Spleen (tissue), 13 donors: ENCODE results near the gene PEX26. TPM values are rescaled to one million over a fixed set of nuclear protein-coding genes. Genes with fewer than 3 reads are reported as not detected.

ENCODE experiments used
- DNase-seq: peaks from one replicate; pipeline ENCODE4 v3.0.0-alpha.2; 2020
- H3K27ac ChIP-seq, 8 donors: fragments of 200-600 bp; sonication (generic) in 7 of 8; 1 replicate in 4 of 8; 2 replicates in 4 of 8; pipeline versions ENCODE4 v1.5.0 to v1.8.0; 2016 to 2021; ENCODE audit warnings: inconsistent platforms in 4 of 8, mild to moderate bottlenecking in 4 of 8, moderate library complexity in 1 of 8
- H3K27me3 ChIP-seq, 7 donors: fragments of 200-600 bp; sonication (generic) in 6 of 7; replicated peaks in 1 of 7; 1 replicate in 4 of 7; 2 replicates in 3 of 7; pipeline versions ENCODE4 v1.5.0 to v1.8.0; 2016 to 2021; ENCODE audit warnings: inconsistent platforms in 3 of 7, mild to moderate bottlenecking in 1 of 7
- H3K36me3 ChIP-seq, 6 donors: fragments of 200-600 bp; sonication (generic) in 5 of 6; 1 replicate in 4 of 6; 2 replicates in 2 of 6; pipeline versions ENCODE4 v1.5.0 to v1.8.0; 2016 to 2021; ENCODE audit warnings: inconsistent platforms in 2 of 6
- H3K4me1 ChIP-seq, 6 donors: fragments of 200-600 bp; sonication (generic) in 5 of 6; 1 replicate in 3 of 6; 2 replicates in 3 of 6; pipeline versions ENCODE4 v1.5.0 to v1.8.0; 2016 to 2021; ENCODE audit warnings: inconsistent platforms in 3 of 6
- H3K4me3 ChIP-seq, 8 donors: fragments of 200-600 bp; sonication (generic) in 7 of 8; 1 replicate in 4 of 8; 2 replicates in 4 of 8; pipeline versions ENCODE4 v1.5.0 to v1.8.0; 2016 to 2021; ENCODE audit warnings: inconsistent platforms in 4 of 8, mild to moderate bottlenecking in 4 of 8, moderate library complexity in 2 of 8
- H3K9me3 ChIP-seq, 8 donors: fragments of 200-600 bp; sonication (generic) in 7 of 8; 1 replicate in 4 of 8; 2 replicates in 4 of 8; pipeline versions ENCODE4 v1.5.0 to v1.8.0; 2016 to 2021; ENCODE audit warnings: inconsistent platforms in 4 of 8
- CTCF ChIP-seq, 11 experiments: fragments of 200-600 bp in 7 of 11; fragments of 450-650 bp in 4 of 11; sonication (generic) in 4 of 11; IDR thresholded peaks in 8 of 11; conservative IDR thresholded peaks in 3 of 11; 1 replicate in 7 of 11; 2 replicates in 4 of 11; pipeline versions ENCODE4 v1.4.0 to v1.8.0; 2016 to 2021; ENCODE audit warnings: antibody characterized with exemption in 11 of 11, inconsistent platforms in 4 of 11, mild to moderate bottlenecking in 1 of 11
- POLR2A ChIP-seq, 3 donors: fragments of 450-650 bp; IDR thresholded peaks; one replicate each; pipeline ENCODE4 v1.5.1; 2017; ENCODE audit warnings: antibody characterized with exemption in 3 of 3, mild to moderate bottlenecking in 1 of 3
- POLR2AphosphoS5 ChIP-seq, 3 donors: sonication (generic); formaldehyde crosslinking; IDR thresholded peaks; one replicate each; pipeline ENCODE4 v1.5.1; 2017; ENCODE audit warnings: antibody characterized with exemption in 3 of 3
- WGBS, 5 donors: extraction: QIAGEN DNeasy Blood & Tissue Kit in 3 of 5; methylation state at CpG; one replicate each; pipeline versions ENCODE4 v1.1.5 to v1.1.7; 2013 to 2018; 5-methylcytosine and 5-hydroxymethylcytosine counted together
- intact Hi-C: fragments of 100-400 bp; cut with DNase I; formaldehyde crosslinking; loops from one replicate; pipeline ENCODE4 v1.15.0; 2023; ENCODE audit warnings: low total_unique reads
- long read RNA-seq, 2 donors: transcript quantifications; one replicate each; lab custom pipeline, GENCODE V29; 2026
- polyA plus RNA-seq, 3 donors: library from polyadenylated mRNA; stranded (reverse); fragments of 200-250 nt; gene quantifications; one replicate each; pipeline ENCODE4 v1.2.1, GENCODE V29; 2013
- total RNA-seq, 7 donors: library from RNA; depleted of rRNA in 3 of 7; stranded (reverse); fragments of >200 nt in 3 of 7; fragmentation: NEBNext Ultra II Directional in 4 of 7; extraction: Animal tissue kit (Norgen Biotek cat#: 25700) in 4 of 7; gene quantifications; one replicate each; pipeline versions ENCODE4 v1.1.0 to v1.2.1, GENCODE V29; 2016 to 2021
- donor health status: healthy with polysubstance abuse.
- donor health status: DM: no; HTN: no; CAD: no; lungs with moderate emphysema.
- donor health status: DM: no; HTN: no; CAD: no.
- donor health status: Bipolar disorder and iron deficiency.
- donor health status: healthy.
- donor health status: DM: no; HTN: no; CAD: no.
- donor health status: DM: yes; HTN: yes; CAD: no.

Gene PEX26
- total RNA-seq (10 to 100 TPM; 29.2 to 41.0 (median 37.4) TPM), polyA plus RNA-seq (10 to 100 TPM in 1 of 3 donors, 1 to 10 TPM in 2; 5.1 to 22.7 (median 7.1) TPM)
- long read RNA-seq, donor 1, partial matches to known transcripts, result 0 of 1 reads
- long read RNA-seq, donor 1, other reads (novel, unspliced or antisense), result 0 of 1 reads
- long read RNA-seq, donor 2, full-length matches to known transcripts, result 2 of 2 reads
- long read RNA-seq, donor 2, partial matches to known transcripts, result 0 of 2 reads
- long read RNA-seq, donor 2, other reads (novel, unspliced or antisense), result 0 of 2 reads

- WGBS, 5 donors, result 0 to 1% (median 0%) methylated on average over 35 to 50 of the region's 50 CpGs
- H3K4me3 ChIP-seq, result peak within 1 kb of the TSS; percentile 59 to 100 (median 92)
- peak within 1 kb of the TSS; percentile 79 to 95 (median 88) for H3K27ac ChIP-seq
- no peaks in the 10 kb centered on the region for H3K9me3 ChIP-seq
- peaks cover 23 to 63% (median 46%) of the 10 kb centered on the region in 6 donors for H3K4me1 ChIP-seq
- no peaks in the 10 kb centered on the region for H3K27me3 ChIP-seq
- DNase-seq, result peak; percentile 98
- peaks cover 0 to 35% (median 24%) of the 10 kb centered on the region in 6 donors for H3K36me3 ChIP-seq
- TF ChIP-seq CTCF (IDR thresholded peaks at IDR 0.05 in 8 of 11, conservative IDR thresholded peaks at IDR 0.05 in 3 of 11) (peak in 2 of 11 experiments; percentile 13 to 25), POLR2AphosphoS5 (IDR thresholded peaks at IDR 0.05) (peak; percentile 91 to 93 (median 92)), POLR2A (IDR thresholded peaks at IDR 0.05) (peak in 1 of 3 donors; percentile 42)
- intact Hi-C loops, result loop anchor here (10.0 kb wide), 2 partner anchors 173 to 333 kb away; no protein-coding TSS in a partner anchor
Observed at GRCh38 chr22:18077639-18078328, at the start of gene PEX26. PEX26 (plus strand) TSS chr22:18077990; CDS start chr22:18078377, 387 bp downstream.

DNA sequence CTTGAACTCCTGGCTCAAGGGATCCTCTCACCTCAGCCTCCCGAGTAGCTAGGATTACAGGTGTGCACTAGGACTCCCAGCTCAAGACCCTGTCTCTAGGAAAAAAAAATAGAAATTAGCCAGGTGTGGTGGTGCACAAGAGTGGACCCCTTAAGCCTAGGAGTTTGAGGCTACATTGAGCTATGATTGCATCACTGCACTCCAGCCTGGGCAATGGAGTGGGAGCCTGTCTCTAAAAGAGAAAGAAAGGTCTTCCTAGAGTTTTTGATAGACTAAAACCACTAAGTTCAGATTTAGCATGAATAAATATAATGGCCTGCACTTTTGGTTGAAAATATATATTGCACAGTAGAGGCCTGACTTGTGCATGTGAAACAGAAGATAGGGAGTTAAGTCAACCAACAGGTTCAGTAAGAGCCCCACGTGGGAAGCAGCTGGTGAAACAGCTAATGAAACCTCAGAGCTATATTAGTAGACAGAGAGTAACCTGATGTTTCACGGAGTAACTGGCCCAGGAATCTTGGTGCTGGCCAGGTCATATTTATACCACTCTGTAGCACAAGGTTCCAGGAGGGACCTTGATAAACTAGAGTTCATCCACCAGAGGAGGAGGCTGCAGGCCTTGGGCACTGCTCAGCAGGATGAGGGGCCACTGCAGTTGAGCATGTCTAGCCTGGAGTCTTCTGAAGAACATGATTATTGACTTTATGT is 48.8 kb upstream of the PEX26 start:
- intact Hi-C loops, result loop anchor here (5.0 to 10.0 kb wide), 2 partner anchors 114 to 197 kb away; no protein-coding TSS in a partner anchor
- no peak overlapping the region for H3K4me3 ChIP-seq
- no peaks in the 10 kb centered on the region for H3K36me3 ChIP-seq
- peaks cover 0 to 30% (median 0%) of the 10 kb centered on the region in 7 donors for H3K27me3 ChIP-seq
- peaks cover 0 to 14% (median 10%) of the 10 kb centered on the region in 6 donors for H3K4me1 ChIP-seq
- H3K9me3 ChIP-seq, result no peaks in the 10 kb centered on the region
- 56 to 75% (median 71%) methylated on average over 3 of the region's 3 CpGs for WGBS, 5 donors
- no peak for TF ChIP-seq POLR2A (IDR thresholded peaks at IDR 0.05)
- TF ChIP-seq POLR2AphosphoS5 (IDR thresholded peaks at IDR 0.05), result no peak
- TF ChIP-seq CTCF (IDR thresholded peaks at IDR 0.05 in 8 of 11, conservative IDR thresholded peaks at IDR 0.05 in 3 of 11), result no peak
- DNase-seq, result peak; percentile 18
- H3K27ac ChIP-seq, result no peak overlapping the region

- DNase-seq, result peak; percentile 2
Observed at GRCh38 chr22:18029686-18030267, 48.0 kb upstream of the PEX26 start.

More at GRCh38 chr22:18029686-18030267, 48.0 kb upstream of the PEX26 start:
- intact Hi-C loops, result loop anchor here (5.0 to 10.0 kb wide), 2 partner anchors 115 to 197 kb away; no protein-coding TSS in a partner anchor
- Histone ChIP-seq H3K4me1 (peaks cover 0 to 8% (median 4%) of the 10 kb centered on the region in 6 donors), H3K4me3 (no peak overlapping the region), H3K9me3 (no peaks in the 10 kb centered on the region), H3K27me3 (peaks cover 0 to 22% (median 0%) of the 10 kb centered on the region in 7 donors), H3K27ac (no peak overlapping the region), H3K36me3 (no peaks in the 10 kb centered on the region)
- 77 to 94% (median 83%) methylated on average over 2 of the region's 2 CpGs for WGBS, 5 donors
- TF ChIP-seq CTCF (IDR thresholded peaks at IDR 0.05 in 8 of 11, conservative IDR thresholded peaks at IDR 0.05 in 3 of 11) (no peak), POLR2A (IDR thresholded peaks at IDR 0.05) (no peak)
